HUES48 (cell line): ENCODE data around the gene ABLIM2.
"Not testable (repeated sequence)": the region's sequence is repeated elsewhere in the genome, so short reads cannot be mapped to it uniquely, and the experiment has no call there.

Source experiments
- H3K27ac ChIP-seq: one replicate; pipeline ENCODE4 v1.7.0; 2013; ENCODE audit warnings: low read depth, low read length, inconsistent platforms
- H3K27me3 ChIP-seq: 2 replicates; pipeline ENCODE4 v1.6.1; 2013; ENCODE audit warnings: mild to moderate bottlenecking, low read length; ENCODE audit not compliant: control insufficient read depth, insufficient read depth
- H3K36me3 ChIP-seq: 2 replicates; pipeline ENCODE4 v1.6.1; 2013; ENCODE audit warnings: low read length; ENCODE audit not compliant: control insufficient read depth, insufficient read depth
- H3K4me1 ChIP-seq: 2 replicates; pipeline ENCODE4 v1.6.1; 2013; ENCODE audit warnings: mild to moderate bottlenecking, low read length; ENCODE audit not compliant: control insufficient read depth, insufficient read depth
- H3K4me3 ChIP-seq: 2 replicates; pipeline ENCODE4 v1.5.1; 2013; ENCODE audit warnings: mild to moderate bottlenecking, low read depth, low read length
- H3K9ac ChIP-seq: 2 replicates; pipeline ENCODE4 v1.6.1; 2013; ENCODE audit warnings: mild to moderate bottlenecking, low read depth, low read length, moderate library complexity
- H3K9me3 ChIP-seq: 2 replicates; pipeline ENCODE4 v1.6.1; 2013; ENCODE audit warnings: low read length; ENCODE audit not compliant: control insufficient read depth, insufficient read depth

The ABLIM2 gene

GRCh38 chr4:8146157-8146556 lies 12.5 kb downstream of the ABLIM2 start:
- Histone ChIP-seq H3K4me1 (peaks cover 10% of the 10 kb centered on the region), H3K4me3 (no peak overlapping the region), H3K27ac (no peak overlapping the region), H3K36me3 (no peaks in the 10 kb centered on the region), H3K9ac (no peak overlapping the region), H3K27me3 (no peaks in the 10 kb centered on the region), H3K9me3 (no peaks in the 10 kb centered on the region)

- Histone ChIP-seq H3K27ac (no peak overlapping the region), H3K27me3 (no peaks in the 10 kb centered on the region)
These were observed 14.3 kb downstream of the ABLIM2 start for GRCh38 chr4:8144359-8144758.

GRCh38 chr4:8143392-8144140 lies 15.0 kb downstream of the ABLIM2 start:
- H3K4me3 ChIP-seq: no peak overlapping the region
- H3K9ac ChIP-seq: no peak overlapping the region
- no peaks in the 10 kb centered on the region for H3K27me3 ChIP-seq

More at GRCh38 chr4:8144359-8144758, 14.3 kb downstream of the ABLIM2 start:
- no peaks in the 10 kb centered on the region for H3K9me3 ChIP-seq
- peaks cover 10% of the 10 kb centered on the region for H3K4me1 ChIP-seq
- no peak overlapping the region for H3K4me3 ChIP-seq
- no peaks in the 10 kb centered on the region for H3K36me3 ChIP-seq
- no peak overlapping the region for H3K9ac ChIP-seq

GRCh38 chr4:8142556-8142955 lies 16.1 kb downstream of the ABLIM2 start:
- Histone ChIP-seq H3K4me1 (peaks cover 10% of the 10 kb centered on the region), H3K36me3 (no peaks in the 10 kb centered on the region), H3K9ac (no peak overlapping the region), H3K27ac (no peak overlapping the region), H3K27me3 (no peaks in the 10 kb centered on the region), H3K9me3 (no peaks in the 10 kb centered on the region), H3K4me3 (no peak overlapping the region)

More at GRCh38 chr4:8143392-8144140, 15.0 kb downstream of the ABLIM2 start:
- Histone ChIP-seq H3K36me3 (no peaks in the 10 kb centered on the region), H3K27ac (no peak overlapping the region), H3K9me3 (no peaks in the 10 kb centered on the region), H3K4me1 (peaks cover 10% of the 10 kb centered on the region)

- H3K9me3 ChIP-seq: no peaks in the 10 kb centered on the region
- no peak overlapping the region for H3K4me3 ChIP-seq
- H3K27ac ChIP-seq: no peak overlapping the region
- H3K9ac ChIP-seq: no peak overlapping the region
- no peaks in the 10 kb centered on the region for H3K36me3 ChIP-seq
- peaks cover 10% of the 10 kb centered on the region for H3K4me1 ChIP-seq
- no peaks in the 10 kb centered on the region for H3K27me3 ChIP-seq
These were observed 16.7 kb downstream of the ABLIM2 start for GRCh38 chr4:8141935-8142334.

- no peaks in the 10 kb centered on the region for H3K36me3 ChIP-seq
- H3K27me3 ChIP-seq: no peaks in the 10 kb centered on the region
These were observed 17.7 kb downstream of the ABLIM2 start for GRCh38 chr4:8140915-8141314.

GRCh38 chr4:8139726-8140125 lies 18.9 kb downstream of the ABLIM2 start:
- not testable (repeated sequence) for H3K36me3 ChIP-seq, H3K27ac ChIP-seq, H3K4me1 ChIP-seq, H3K27me3 ChIP-seq, H3K9ac ChIP-seq, H3K4me3 ChIP-seq, H3K9me3 ChIP-seq

More at GRCh38 chr4:8140915-8141314, 17.7 kb downstream of the ABLIM2 start:
- Histone ChIP-seq H3K9ac (no peak overlapping the region), H3K4me3 (no peak overlapping the region), H3K27ac (no peak overlapping the region), H3K9me3 (no peaks in the 10 kb centered on the region), H3K4me1 (peaks cover 10% of the 10 kb centered on the region)

GRCh38 chr4:8136972-8137710 lies 21.5 kb downstream of the ABLIM2 start:
- Histone ChIP-seq H3K27me3 (no peaks in the 10 kb centered on the region), H3K9me3 (no peaks in the 10 kb centered on the region), H3K4me1 (no peaks in the 10 kb centered on the region), H3K36me3 (no peaks in the 10 kb centered on the region), H3K9ac (no peak overlapping the region), H3K27ac (no peak overlapping the region), H3K4me3 (no peak overlapping the region)

- H3K27ac ChIP-seq: no peak overlapping the region
- no peaks in the 10 kb centered on the region for H3K27me3 ChIP-seq
- H3K4me3 ChIP-seq: no peak overlapping the region
These were observed 22.1 kb downstream of the ABLIM2 start for GRCh38 chr4:8136529-8136928.

GRCh38 chr4:8135666-8136065 lies 22.9 kb downstream of the ABLIM2 start:
- H3K27ac ChIP-seq: no peak overlapping the region
- no peaks in the 10 kb centered on the region for H3K27me3 ChIP-seq
- no peak overlapping the region for H3K4me3 ChIP-seq
- H3K9me3 ChIP-seq: no peaks in the 10 kb centered on the region
- no peak overlapping the region for H3K9ac ChIP-seq
- no peaks in the 10 kb centered on the region for H3K36me3 ChIP-seq
- no peaks in the 10 kb centered on the region for H3K4me1 ChIP-seq

More at GRCh38 chr4:8136529-8136928, 22.1 kb downstream of the ABLIM2 start:
- Histone ChIP-seq H3K36me3 (no peaks in the 10 kb centered on the region), H3K4me1 (no peaks in the 10 kb centered on the region), H3K9ac (no peak overlapping the region), H3K9me3 (no peaks in the 10 kb centered on the region)

- no peaks in the 10 kb centered on the region for H3K27me3 ChIP-seq
- H3K4me3 ChIP-seq: no peak overlapping the region
- H3K9ac ChIP-seq: no peak overlapping the region
- H3K27ac ChIP-seq: no peak overlapping the region
- H3K36me3 ChIP-seq: no peaks in the 10 kb centered on the region
- H3K4me1 ChIP-seq: no peaks in the 10 kb centered on the region
- no peaks in the 10 kb centered on the region for H3K9me3 ChIP-seq
These were observed 24.6 kb downstream of the ABLIM2 start for GRCh38 chr4:8133897-8134563.
